Stimulated activated effector memory CD8-positive, alpha-beta T cell treated with anti-CD3 and anti-CD28 coated beads, Interleukin-12 subunit alpha, Interleukin-12 subunit beta, amount 100 ng/mL, for 72 hours (primary cell): Measurements from ENCODE around the gene ERCC6L2.

Experiments used
- ATAC-seq: fragments of 150-1000 bp; cut with Tn5 transposase; 2 replicates; pipeline ENCODE4 v1.10.0; 2021
- DNase-seq, 2 donors: peaks; one replicate each; pipeline ENCODE4 v3.0.0; 2021 to 2022; ENCODE audit warnings: low spot score in 2 of 2
- H3K27ac Mint-ChIP-seq: one replicate; pipeline ENCODE4 v1.8.0; 2022; ENCODE audit warnings: mild to moderate bottlenecking, mixed read lengths
- H3K36me3 Mint-ChIP-seq: one replicate; pipeline ENCODE4 v1.8.0; 2022; ENCODE audit warnings: mild to moderate bottlenecking, mixed read lengths
- H3K4me1 Mint-ChIP-seq: one replicate; pipeline ENCODE4 v1.8.0; 2022; ENCODE audit warnings: mixed read lengths
- H3K4me3 Mint-ChIP-seq: one replicate; pipeline ENCODE4 v1.8.0; 2022; ENCODE audit warnings: mild to moderate bottlenecking, mixed read lengths
- H3K9me3 Mint-ChIP-seq: one replicate; pipeline ENCODE4 v1.8.0; 2022; ENCODE audit warnings: mixed read lengths

The ERCC6L2 gene

DNA sequence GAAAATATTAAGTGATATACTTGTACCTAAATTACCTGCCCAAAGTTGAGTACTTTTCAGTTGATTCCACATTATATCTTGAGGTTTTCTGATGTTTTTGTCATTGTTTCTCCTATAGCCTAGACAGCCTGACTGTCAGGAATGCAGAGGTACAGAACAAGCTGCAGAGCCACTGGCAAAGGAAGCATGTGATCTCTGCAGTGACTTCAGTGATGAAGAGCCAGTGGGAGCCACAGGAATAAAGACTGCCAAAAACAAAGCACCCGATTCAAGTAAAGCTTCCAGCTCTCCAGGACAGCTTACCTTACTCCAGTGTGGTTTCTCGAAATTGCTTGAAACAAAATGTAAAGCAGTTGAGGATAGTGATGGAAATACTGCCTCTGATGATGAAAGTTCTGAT, 96.3 kb downstream of the ERCC6L2 start:
- no peak for ATAC-seq
- no peak for DNase-seq
- Mint-ChIP-seq H3K27ac (no peak overlapping the region), H3K4me3 (no peak overlapping the region), H3K36me3 (peaks cover 32% of the 10 kb centered on the region), H3K9me3 (peaks cover 2% of the 10 kb centered on the region), H3K4me1 (peaks cover 34% of the 10 kb centered on the region)

DNA sequence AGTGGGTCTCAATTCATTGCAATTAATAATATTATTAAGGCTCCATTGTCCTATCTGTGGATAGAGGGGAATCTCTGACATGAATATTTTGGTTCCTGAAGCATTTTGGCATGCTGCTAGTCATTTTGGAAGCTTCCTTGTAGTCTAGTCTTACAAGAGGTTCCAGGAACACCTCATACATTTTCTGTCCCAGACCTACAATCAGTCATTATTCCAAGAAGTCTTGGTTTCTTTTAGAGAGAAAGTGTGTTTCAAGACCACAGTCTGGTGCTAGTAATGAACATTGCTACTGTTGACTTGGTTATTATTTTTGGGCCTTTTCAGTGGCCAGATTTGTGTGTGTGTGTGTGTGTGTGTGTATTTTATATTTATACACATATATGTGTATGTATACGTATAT, 98.9 kb downstream of the ERCC6L2 start:
- Mint-ChIP-seq H3K27ac (no peak overlapping the region), H3K9me3 (peaks cover 2% of the 10 kb centered on the region), H3K36me3 (peaks cover 29% of the 10 kb centered on the region), H3K4me1 (peaks cover 27% of the 10 kb centered on the region), H3K4me3 (no peak overlapping the region)
- DNase-seq: no peak
- ATAC-seq: peak; percentile 88

DNA sequence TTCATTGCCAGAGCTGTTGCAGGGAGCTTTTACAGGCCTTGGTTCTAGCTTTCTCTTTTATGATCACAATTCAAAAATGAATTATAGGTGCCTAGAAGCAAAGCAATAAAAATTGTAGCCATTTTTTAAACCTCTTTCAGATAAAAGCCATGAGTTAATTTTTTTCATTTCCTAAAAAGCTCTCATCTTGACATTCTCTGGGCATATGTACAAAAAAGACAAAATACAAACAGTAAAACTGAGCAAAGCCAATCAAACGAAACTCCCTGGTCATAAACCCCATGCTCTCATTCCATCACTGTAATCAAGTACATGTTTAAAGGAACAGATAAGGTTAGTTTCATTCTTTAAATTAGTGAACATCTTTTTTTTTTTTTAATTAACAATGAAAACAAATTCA, 101.9 kb downstream of the ERCC6L2 start:
- H3K4me1 Mint-ChIP-seq: peaks cover 46% of the 10 kb centered on the region
- DNase-seq (no peak), ATAC-seq (no peak)
- H3K4me3 Mint-ChIP-seq: no peak overlapping the region
- no peak overlapping the region for H3K27ac Mint-ChIP-seq
- H3K9me3 Mint-ChIP-seq: peaks cover 2% of the 10 kb centered on the region
- peaks cover 13% of the 10 kb centered on the region for H3K36me3 Mint-ChIP-seq

DNA sequence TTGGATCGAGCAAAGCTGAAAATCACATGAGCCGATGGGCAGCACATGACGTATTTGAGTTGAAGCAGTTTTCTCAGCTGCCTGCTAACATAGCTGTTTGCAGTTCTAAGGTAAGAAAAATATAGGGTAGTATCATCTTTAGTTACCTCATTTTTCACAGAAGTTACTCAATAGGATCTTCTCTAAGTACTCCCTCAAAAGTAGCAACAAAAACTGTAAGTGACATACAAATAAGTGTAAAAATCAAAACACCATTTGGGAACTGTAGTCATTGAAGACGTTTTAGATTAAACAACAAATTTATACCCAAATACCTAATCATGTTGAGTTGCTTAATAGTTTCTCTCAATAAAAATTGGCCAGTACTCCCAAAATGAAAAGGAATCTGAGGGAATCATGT, 102.6 kb downstream of the ERCC6L2 start:
- Mint-ChIP-seq H3K27ac (no peak overlapping the region), H3K4me1 (peaks cover 46% of the 10 kb centered on the region), H3K36me3 (peaks cover 8% of the 10 kb centered on the region), H3K4me3 (no peak overlapping the region), H3K9me3 (peaks cover 2% of the 10 kb centered on the region)
- DNase-seq: no peak
- ATAC-seq: no peak

DNA sequence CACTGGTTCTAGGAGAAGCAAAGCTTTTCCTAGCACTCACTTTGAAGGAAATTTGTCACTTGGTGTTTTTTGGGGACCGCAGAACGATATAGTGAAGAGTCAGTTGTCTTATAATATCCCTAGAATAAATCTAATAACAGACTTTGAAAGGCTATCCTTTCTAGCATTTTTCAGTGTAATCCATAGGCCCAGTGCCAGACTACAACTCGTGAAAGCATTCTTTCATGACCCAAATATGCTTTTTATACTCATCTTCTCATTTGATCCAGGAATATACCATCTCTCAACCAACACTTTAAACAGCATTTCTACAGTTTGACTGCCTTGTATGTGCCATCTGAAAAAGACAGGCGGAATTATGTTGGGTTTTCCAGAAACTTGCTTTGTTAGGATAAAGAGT, 104.0 kb downstream of the ERCC6L2 start:
- H3K27ac Mint-ChIP-seq: peak overlapping the region; percentile 21
- H3K9me3 Mint-ChIP-seq: no peaks in the 10 kb centered on the region
- H3K4me1 Mint-ChIP-seq: peaks cover 38% of the 10 kb centered on the region
- no peak for DNase-seq
- no peak for ATAC-seq
- H3K36me3 Mint-ChIP-seq: peaks cover 8% of the 10 kb centered on the region
- no peak overlapping the region for H3K4me3 Mint-ChIP-seq

DNA sequence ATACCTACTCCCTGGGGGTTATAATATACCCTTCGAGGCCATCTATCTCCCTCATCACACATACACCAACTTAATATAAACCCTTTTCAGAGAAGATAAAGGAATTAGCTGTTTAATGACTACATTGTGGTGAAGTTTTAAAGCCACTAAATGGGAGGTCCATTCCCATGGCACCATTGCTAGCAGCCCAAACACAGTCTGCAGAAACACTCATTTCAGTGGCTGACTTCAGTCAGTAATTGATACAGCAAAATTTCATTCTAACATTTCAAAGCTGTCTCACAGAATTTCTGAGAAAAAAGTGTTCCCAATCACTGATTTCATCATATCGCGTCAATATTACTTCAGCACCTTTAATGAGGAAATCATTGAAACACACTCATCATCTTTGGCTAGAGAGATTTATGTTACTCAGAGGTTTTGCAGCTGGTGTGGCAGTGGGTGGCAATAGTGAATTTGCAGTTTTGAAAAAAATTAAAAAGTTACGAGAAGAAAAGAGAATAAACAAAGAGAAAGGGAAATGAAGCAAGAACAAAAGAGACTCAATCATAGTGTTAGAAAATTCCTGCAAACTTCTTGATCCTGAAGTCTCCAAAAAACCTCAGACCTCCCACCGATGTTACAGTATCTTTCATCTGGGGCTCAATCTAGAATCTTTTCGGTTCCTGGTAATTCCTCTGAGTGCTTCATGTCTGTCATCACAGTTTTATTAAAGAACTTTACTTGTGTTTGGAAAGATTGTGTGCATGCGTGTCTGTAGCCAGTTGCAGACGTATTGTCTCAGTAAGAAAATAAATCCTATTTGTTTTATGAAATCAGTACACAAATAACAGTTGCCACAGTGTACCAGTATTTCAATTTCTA, 105.0 kb downstream of the ERCC6L2 start:
- ATAC-seq (peak; percentile 45), DNase-seq (no peak)
- Mint-ChIP-seq H3K9me3 (no peaks in the 10 kb centered on the region), H3K36me3 (peaks cover 8% of the 10 kb centered on the region), H3K27ac (peak overlapping the region; percentile 57), H3K4me3 (no peak overlapping the region), H3K4me1 (peaks cover 34% of the 10 kb centered on the region)

DNA sequence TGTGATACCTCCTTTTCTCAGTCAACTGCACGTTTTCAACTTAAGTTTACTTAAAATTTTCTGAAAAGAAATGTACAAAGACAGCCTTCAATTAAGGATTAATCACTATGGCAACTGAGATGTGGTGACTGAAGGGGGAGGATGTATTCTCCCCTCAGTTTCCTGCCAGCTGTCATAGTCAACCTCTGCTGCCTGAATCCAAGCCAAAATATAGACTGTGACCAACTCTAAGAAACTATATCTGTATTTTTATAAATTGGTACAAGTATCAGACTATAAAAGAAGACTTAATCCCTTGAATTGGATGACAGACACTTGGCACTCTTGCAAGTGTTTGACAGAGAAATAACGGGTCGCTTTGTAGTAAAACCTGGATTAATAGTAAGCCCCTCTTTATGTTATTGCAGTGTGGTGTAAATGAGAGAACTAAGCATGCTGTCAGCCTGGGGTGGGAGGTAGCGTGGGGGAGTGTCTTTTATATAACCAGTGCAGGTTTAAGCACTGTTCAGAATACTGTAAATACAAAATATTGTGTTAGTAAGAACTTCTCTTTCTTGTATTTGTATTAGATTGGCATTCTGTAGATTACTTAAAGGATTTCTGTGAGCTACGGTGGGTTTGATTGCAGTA, 106.4 kb downstream of the ERCC6L2 start:
- ATAC-seq: peak; percentile 76
- Mint-ChIP-seq H3K27ac (peak overlapping the region; percentile 29), H3K4me3 (no peak overlapping the region)

DNA sequence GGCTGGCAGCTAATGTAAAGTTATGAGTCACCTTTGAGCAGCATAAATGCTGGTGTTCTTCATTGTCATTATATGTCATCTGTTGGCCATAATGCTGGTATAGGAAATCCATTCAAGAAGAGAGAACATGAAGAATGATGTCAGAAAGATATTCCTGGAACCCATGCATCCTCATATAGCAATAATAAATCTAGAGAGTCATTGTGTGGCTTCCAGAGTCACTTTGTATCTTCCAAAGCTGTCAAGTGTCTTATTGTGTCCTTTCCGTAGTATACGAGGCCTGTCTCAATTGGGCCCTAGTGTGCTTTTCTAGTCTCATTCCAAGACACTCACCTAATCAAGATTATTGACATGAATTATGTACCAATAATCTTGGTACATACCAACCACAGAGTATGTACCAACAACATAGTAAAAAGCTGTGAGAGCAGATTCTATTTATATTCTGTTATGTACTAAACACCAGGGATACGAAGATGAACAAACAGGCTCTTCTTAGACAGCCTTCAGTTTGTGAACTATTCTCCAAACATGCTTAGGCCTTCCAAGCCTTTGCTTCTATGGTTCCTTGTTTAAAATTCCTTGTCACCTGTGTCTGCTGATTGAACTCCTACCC, 110.1 kb downstream of the ERCC6L2 start:
- Mint-ChIP-seq H3K36me3 (no peaks in the 10 kb centered on the region), H3K4me1 (peaks cover 18% of the 10 kb centered on the region), H3K9me3 (no peaks in the 10 kb centered on the region), H3K4me3 (no peak overlapping the region), H3K27ac (no peak overlapping the region)
- peak; percentile 45 for ATAC-seq
- DNase-seq: no peak

More for the DNA sequence above, 106.4 kb downstream of the ERCC6L2 start:
- Mint-ChIP-seq H3K9me3 (no peaks in the 10 kb centered on the region), H3K36me3 (peaks cover 8% of the 10 kb centered on the region), H3K4me1 (peaks cover 24% of the 10 kb centered on the region)
- DNase-seq: no peak

DNA sequence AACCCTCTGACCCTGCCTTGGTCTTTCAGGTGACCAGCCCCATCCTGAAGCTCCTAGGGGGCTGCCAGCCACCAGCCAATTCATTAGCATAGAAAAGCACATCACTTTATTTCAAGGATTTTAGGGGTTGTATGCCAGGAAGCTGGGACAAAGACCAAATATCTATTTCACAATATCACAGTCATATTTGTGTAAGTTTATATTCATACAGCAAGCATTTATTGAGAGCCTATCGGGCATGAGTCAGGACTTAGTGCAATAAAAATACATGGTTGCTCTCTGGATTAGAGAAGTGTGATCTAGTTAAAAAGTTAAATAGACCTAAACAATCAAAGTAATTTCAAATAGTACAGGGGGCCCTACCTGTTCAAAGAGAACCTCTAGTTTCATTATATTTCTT, 113.8 kb downstream of the ERCC6L2 start:
- no peak overlapping the region for H3K27ac Mint-ChIP-seq
- no peak overlapping the region for H3K4me3 Mint-ChIP-seq
- no peaks in the 10 kb centered on the region for H3K36me3 Mint-ChIP-seq
- DNase-seq (no peak), ATAC-seq (no peak)
- H3K9me3 Mint-ChIP-seq: no peaks in the 10 kb centered on the region
- H3K4me1 Mint-ChIP-seq: peaks cover 6% of the 10 kb centered on the region

DNA sequence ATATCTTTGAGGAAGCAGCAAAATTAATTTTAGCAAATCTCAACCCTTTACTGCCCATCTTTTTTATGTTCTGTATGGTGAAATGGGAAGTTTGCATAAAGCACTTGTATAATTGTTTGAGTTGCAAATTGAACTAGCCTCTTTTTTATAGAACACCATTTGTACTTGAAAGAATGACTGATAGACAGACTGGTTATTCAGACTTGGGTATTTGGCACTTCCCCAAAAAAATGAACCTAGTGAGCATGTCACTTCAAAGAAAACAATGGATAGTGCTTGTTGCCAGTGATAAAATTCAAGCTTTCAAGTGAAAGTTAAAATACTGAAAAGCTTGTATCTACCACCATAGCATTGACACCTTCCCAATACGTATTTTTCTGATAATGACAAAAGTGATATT, 115.8 kb downstream of the ERCC6L2 start:
- DNase-seq (no peak), ATAC-seq (no peak)
- no peaks in the 10 kb centered on the region for H3K4me1 Mint-ChIP-seq
- no peaks in the 10 kb centered on the region for H3K36me3 Mint-ChIP-seq
- no peak overlapping the region for H3K4me3 Mint-ChIP-seq
- no peaks in the 10 kb centered on the region for H3K9me3 Mint-ChIP-seq
- H3K27ac Mint-ChIP-seq: no peak overlapping the region

DNA sequence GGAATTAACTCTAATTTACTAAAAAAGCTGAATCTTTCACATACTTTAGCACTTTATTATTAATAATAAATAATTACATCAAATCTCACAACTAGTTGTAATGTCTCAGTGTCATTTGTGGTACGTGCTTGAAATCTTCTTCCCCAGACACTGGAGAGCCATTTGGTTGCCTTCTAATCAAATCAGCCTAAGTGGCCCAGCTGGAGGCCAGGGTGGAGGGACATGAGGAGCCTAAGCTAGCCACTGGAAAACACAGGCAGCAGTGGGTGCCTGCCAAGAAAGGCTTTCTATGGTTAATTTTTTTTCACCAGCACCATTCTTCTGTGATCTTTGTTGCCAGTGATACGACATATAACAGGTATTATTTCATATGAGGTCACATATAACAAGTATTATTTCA, 117.0 kb downstream of the ERCC6L2 start:
- ATAC-seq: no peak
- Mint-ChIP-seq H3K4me1 (no peaks in the 10 kb centered on the region), H3K9me3 (no peaks in the 10 kb centered on the region), H3K4me3 (no peak overlapping the region), H3K36me3 (no peaks in the 10 kb centered on the region), H3K27ac (no peak overlapping the region)
- no peak for DNase-seq

DNA sequence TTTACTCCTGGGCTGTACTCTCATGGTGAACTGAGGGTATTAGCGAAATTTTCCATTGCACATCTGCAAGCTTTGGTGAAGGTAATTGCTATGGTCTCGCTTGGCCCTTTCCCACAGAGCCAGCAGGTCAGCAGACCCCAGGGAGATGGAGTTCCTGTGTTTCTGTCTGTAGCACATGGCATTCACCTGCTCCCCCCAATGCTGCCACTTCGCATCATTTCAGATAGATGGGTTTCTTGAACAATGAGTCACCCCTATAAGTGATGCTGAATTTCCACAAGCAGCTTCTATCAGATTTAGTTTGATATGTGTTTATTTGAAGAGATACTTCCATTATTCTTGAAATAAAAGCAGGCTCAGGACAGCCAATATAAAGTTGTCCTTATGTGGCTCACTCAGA, 117.8 kb downstream of the ERCC6L2 start:
- ATAC-seq (peak; percentile 56), DNase-seq (no peak)
- no peaks in the 10 kb centered on the region for H3K9me3 Mint-ChIP-seq
- H3K4me1 Mint-ChIP-seq: no peaks in the 10 kb centered on the region
- no peak overlapping the region for H3K4me3 Mint-ChIP-seq
- H3K27ac Mint-ChIP-seq: no peak overlapping the region
- no peaks in the 10 kb centered on the region for H3K36me3 Mint-ChIP-seq

DNA sequence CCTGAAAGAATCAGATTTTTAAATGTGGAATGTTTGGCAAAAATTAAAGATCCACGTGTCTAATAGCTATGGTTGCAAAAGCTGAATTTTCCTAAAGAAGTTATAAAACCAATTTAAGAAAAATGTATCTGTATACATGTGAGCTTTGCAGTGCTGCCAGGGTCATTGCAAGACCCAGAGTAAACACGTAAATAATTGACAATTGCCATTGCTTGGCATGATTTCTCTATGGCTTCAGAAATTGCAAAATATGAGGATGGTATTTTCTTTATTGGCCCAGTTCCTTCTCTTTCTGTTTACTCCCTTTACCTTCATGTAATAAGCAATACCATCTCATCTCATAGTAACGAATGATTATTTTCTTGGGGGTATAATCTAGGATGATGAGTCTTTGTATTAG, 123.9 kb downstream of the ERCC6L2 start:
- Mint-ChIP-seq H3K4me1 (no peaks in the 10 kb centered on the region), H3K27ac (no peak overlapping the region), H3K4me3 (no peak overlapping the region), H3K9me3 (no peaks in the 10 kb centered on the region), H3K36me3 (no peaks in the 10 kb centered on the region)
- DNase-seq (no peak), ATAC-seq (no peak)

DNA sequence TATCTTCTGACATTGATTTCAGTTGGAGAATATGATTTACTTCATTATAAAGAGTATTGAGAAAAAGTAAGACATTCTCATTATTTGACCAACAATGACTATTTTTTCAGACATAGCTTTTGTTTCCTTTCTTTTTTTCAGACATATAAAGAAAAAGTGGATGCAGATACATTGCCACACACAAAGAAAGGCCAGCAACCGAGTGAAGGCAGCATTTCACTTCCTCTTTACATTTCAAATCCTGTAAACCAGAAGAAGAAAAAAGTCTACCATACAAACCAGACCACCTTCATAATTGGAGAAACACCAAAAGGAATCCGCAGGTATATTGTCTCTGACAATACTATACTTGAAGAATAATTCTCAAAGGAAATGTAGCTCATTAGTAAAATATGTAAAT, 128.9 kb downstream of the ERCC6L2 start:
- no peaks in the 10 kb centered on the region for H3K36me3 Mint-ChIP-seq
- no peak for DNase-seq
- ATAC-seq: no peak
- H3K4me3 Mint-ChIP-seq: no peak overlapping the region
- no peaks in the 10 kb centered on the region for H3K9me3 Mint-ChIP-seq
- no peak overlapping the region for H3K27ac Mint-ChIP-seq
- peaks cover 5% of the 10 kb centered on the region for H3K4me1 Mint-ChIP-seq

DNA sequence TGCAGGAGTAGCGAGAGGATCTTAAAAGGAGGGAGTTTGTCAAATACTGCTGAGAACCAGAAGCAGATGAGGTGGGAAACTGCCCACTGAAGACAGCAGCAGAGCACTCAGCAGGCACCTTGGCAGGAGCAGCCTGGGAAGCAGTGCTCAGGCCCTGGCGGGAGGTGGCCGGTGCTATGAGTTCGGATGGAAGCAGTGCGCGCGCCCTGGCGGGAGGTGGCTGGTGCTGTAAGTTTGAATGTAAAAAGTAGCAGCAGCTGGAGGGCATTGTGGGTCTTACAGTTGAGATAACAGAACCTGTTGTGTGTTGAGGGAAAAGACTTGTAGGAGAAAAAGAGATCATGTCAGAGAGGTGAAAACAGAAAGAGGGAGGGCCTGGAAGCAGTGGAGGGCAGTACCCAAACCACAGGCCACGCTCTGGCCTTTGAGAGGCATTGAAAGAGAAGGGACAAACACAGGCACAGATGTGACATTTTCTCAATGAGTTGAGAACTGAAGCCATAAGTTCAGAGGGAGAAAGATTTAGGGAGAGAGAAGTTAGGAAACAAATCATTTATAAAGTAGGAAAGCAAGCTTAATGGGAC, 130.9 kb downstream of the ERCC6L2 start:
- H3K36me3 Mint-ChIP-seq: no peaks in the 10 kb centered on the region
- peaks cover 19% of the 10 kb centered on the region for H3K4me1 Mint-ChIP-seq
- DNase-seq (no peak), ATAC-seq (no peak)
- no peaks in the 10 kb centered on the region for H3K9me3 Mint-ChIP-seq
- H3K4me3 Mint-ChIP-seq: no peak overlapping the region
- no peak overlapping the region for H3K27ac Mint-ChIP-seq
